GM18870 (cell line): ENCODE data around the gene MAML1.
A peak's percentile ranks its signal among the peaks of the same experiment; 100 is the strongest.

Experiments used
- ATAC-seq: cut with Tn5 transposase; IDR thresholded peaks from one replicate; pipeline ENCODE4 v1.9.1; 2021; ENCODE audit warnings: moderate library complexity; ENCODE audit not compliant: unreplicated experiment

MAML1 gene

DNA sequence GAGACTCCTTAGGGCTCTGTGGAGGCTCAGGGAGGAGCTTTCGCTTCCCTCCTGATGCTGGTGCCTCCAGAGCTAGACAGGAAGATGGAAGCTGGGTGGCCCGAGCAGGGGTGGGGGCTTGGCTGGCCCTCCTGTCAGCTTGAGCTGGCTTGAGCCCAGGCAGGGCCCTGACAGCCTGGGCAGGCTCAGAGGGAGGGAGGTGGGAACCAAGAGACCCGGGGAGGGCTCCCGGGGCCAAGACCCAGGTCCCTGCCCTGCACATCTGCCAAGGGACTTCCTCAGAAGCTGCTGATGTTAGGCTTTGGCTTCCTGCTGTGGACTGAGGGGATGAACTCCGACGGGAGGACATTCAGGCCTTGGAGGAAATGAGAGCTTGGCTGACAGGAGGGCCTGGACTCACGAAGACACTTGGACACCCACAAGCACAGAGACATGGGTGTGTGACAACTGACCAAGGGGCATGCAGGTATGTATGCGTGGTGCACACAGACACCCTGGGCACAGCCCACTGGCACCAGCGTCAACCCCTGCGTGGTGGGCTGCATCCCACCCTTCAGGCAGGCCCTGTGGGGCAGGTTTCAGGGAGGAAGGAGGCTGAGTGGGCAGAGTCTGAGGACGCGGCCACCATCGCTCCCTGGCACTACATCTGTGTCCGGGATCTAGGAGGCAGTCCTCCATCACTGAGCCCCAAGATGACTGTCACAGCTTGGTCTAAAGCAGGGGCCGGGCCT lies 59.4 kb downstream of the MAML1 start:
- no peak for ATAC-seq

DNA sequence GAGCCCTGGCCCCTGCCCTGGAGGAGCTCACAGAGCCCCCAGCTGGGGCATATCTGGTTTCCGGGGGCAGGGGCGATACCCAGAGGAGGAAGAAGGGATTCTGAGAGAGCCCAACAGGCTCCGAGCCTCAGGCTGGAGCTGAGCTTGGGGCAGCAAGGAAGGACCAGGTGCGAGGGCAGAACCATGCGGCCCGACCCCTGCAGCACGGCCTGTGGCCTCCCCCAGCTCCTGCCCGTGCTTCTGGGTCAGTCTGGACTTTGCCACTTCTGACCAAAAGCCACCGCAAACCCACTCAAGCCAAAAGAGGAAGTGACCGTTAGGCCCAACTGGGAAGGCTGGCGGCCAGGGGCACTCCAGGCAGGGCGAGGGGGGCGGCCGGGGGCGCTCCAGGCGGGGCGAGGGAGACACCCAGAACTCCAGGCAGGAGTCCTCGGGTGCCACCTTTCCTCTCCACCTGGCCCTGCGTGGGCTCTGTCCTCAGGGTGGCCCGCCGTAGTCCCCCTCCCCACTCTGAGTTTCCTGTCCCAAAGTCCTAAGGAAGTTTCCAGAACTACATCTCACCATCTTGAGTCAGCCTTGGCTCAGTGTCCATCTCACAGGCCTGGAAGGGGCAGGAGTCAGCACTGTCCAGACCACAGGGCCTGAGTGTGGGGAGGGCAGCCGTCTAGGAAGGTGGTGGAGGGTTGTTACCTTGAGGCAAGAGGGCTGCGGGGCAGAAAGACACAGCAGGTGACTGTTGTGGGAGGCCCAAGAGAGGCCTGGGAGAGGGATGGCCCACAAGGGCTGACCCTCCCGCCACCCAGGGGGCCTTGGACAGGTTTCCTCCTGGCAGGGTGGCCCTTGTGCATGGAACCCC lies 60.2 kb downstream of the MAML1 start:
- ATAC-seq: no peak

DNA sequence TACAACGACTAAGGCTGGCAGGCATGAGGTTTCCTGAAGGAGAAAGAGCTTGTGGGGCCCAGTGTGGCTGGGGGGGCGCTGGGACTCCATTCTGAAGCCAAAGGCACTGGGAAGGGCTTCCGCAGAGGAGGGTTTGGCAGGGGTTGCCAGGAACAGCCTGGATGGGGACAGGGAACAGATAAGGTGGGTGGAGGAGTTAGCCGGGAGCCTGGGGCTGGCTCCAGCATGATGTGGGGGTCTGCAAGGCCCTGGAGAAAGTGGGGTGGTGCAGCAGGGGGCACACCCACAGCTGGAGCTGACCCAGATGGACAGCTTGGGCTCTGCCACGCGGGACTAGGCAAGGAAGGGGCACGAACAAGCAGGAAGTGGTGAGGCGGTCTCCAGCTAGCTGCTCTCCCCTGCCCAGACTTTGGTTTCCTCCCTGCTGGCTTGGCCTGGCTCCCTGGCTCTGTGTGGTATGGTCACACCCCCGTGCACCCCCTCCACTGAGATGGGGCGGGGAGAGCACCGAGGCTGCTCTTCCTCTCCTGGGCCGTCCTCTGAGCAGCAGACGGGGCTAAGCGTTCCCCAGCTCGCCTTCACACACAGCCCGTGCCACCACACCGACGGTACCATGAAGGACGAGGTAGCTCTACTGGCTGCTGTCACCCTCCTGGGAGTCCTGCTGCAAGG lies 61.0 kb downstream of the MAML1 start, which contains the start of gene LTC4S:
Gene LTC4S, plus strand, starts transcription at position 519 of the 672 bp plus-strand sequence. Its CDS starts 95 bp downstream, at position 614.
- no peak for ATAC-seq

DNA sequence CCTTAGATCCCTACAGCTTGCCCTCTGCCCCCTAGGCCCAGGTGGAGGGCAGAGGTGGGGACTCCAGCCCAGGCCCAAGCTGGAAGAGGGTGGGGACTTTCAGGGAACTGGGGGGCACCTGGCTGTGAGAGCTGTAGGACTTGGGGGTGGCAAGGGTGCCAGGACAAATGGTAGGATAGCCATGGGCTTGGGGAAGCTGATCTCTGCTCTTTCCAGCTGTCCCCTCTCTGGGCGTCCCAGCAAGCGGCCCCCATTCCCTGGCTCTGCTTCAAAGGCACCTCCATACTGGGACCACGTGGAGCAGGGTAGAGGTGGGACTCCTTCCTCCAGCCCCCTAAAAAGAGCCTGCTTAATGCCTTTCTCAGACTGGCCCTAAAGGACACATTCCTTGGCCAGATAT lies 61.5 kb downstream of the MAML1 start:
- ATAC-seq: no peak

DNA sequence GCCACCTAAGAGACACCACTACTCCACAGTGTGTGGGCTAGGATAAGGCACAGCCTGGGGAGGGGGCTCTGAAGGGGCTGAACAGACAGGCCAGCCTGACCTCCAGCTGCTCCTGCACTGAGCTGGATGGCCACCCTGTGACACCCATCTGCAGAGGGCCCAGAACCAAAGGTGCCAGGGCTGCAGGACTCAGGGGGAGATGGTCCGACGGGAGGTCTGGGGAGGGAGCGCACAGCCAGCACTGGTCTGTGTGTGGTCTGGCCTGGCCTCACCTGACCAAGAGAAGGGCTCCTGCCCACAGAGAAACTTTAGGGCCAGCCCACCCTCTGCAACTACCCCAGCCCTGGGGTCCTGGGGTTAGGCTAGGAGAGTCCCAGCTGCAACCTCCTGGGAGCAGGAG lies 62.0 kb downstream of the MAML1 start:
- ATAC-seq: no peak

DNA sequence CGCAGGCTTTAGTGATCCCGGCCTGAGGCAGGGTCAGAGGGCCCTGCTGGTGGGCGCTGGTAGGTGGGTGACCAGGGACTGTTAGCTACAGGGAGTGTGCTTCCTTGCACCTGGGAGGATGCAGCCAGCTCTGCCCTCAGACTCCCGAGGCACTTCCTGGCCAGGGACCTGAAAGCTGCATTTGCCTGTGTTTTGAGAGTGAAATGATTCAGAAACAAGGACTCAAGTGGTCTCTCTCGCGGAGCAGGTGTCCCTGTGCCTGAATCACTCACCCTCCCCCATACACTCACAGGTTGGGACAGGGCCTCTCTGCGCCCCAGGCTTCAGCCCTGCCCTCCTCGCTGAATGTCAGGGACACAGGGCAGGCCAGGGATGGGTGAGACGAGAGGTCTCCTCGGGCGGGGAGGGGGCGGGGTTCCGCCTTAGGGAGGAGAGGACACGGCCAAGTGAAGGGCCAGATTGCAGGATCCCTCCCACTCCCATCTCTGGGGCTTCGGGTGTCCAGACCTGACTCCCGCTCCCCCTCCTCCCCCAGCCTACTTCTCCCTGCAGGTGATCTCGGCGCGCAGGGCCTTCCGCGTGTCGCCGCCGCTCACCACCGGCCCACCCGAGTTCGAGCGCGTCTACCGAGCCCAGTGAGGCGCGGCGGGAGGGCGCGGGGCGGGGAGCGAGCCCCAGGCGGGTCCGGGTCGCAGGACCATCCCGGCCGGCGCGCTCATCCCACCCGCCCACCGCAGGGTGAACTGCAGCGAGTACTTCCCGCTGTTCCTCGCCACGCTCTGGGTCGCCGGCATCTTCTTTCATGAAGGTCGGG lies 62.6 kb downstream of the MAML1 start:
- no peak for ATAC-seq

DNA sequence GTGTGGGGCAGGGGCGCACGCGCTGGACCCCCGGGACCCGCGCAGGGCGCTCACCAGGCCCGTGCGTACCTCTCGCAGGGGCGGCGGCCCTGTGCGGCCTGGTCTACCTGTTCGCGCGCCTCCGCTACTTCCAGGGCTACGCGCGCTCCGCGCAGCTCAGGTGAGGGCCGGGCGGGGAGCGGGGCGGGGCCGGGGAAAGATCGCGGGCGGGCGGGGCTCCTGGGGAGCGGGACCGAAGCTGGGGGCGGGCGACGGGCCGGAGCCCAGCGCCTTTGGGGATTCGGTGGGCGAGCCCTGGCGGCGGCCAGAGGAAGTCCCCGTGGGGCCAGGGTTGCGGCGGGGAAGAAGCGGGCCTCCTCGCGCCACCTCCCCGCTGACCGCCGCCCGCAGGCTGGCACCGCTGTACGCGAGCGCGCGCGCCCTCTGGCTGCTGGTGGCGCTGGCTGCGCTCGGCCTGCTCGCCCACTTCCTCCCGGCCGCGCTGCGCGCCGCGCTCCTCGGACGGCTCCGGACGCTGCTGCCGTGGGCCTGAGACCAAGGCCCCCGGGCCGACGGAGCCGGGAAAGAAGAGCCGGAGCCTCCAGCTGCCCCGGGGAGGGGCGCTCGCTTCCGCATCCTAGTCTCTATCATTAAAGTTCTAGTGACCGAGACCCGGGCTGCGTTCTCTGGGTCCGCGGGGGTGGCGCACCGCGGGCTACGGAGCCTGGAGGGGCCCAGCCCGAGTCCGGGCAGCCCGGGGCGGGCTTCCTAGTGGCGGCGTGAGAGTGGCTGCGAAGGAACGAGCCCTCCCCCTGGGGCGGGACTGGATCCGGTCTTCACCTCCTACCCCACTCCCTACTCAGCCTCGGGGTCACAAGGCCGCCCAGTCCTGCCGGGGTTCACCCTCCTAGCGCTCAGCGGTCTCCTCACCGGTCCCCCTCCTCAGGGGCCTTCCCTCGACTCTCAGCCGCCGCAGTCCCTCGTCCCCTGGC lies 63.5 kb downstream of the MAML1 start:
- ATAC-seq: peak; percentile 53

DNA sequence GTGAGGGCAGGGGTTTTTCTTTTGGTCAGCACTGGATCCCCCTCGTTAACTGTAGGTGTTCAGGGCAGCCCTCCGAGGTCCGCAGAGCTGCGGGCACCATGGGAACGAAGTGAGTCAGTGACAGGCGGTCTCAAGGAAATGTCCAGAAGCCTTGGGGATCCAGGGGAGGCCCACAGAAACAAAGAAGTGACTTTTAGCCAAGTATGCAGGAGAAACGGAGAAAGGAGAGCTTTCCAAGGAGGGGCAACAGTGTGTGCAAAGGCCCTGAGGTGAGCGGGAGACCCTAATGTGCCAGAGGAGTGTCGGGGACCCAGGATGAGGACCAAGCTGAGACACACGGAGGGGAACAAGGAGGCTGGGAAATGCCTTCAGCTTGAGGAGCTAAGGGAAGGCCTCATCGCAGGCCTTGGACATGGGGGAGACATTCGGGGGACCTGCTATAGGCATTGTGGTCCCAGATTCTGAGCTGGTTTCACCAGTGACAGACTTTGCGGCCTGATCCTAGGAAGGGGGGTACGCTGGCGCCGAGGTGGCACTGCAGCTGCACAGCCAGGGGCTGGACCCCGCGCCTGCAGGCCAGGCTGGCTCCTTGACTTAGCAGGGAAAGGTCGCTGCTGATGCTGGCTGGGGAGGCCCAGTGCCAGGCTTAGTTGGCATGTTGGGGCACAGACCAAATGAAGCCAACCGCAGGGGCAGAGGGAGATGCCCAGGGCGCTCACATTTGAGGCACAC lies 64.4 kb downstream of the MAML1 start:
- no peak for ATAC-seq

DNA sequence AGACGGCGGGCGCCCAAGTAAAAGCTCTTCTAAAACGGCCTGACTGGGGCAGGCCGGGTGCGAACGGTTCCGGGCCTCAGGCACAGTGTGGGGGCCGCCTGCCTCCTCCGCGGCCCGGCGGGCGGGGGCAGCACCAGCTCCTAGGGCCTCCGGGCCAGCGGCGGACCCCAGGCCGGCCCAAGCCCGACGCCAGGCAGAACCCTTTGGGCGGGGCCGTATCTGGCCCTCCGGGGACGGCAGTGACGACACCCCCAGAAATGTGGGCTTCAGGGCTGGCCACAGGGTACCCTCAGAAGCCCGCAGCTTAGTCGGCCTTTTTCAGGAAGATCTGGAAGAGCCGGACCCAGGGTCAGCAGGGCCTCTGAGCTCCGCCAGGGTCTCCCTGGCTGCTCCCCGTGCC lies 65.1 kb downstream of the MAML1 start:
- ATAC-seq: no peak

DNA sequence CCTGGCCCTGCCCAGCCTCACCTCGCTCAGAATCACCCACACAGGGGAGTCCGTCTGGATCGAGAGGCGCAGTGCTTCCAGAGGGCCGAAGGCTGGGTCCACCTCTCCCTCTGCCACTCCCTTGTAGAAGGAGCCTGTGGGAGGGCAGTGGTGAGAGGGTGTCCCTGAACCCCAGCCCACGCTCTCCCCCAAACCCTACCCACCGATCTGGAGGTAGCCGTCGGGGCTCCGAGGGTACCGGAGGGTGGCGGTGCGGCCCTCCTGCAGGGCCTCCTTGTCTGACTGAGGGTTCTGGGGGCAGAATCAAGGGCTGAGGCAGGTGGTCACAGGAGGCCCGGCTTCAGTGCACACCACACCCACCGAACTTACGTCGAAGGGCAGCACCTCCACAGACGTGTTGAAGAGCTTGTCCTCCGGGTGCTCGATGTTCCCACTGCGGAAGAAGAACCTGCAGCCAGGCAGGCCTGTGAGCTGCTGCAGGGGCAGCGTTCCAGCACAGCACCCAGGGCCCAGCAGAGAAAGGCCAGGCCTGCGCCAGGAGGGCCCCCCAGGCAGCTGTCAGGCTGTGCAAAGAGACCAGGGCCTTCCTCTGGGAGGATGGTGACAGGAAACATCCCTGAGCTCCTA lies 65.6 kb downstream of the MAML1 start:
- no peak for ATAC-seq

DNA sequence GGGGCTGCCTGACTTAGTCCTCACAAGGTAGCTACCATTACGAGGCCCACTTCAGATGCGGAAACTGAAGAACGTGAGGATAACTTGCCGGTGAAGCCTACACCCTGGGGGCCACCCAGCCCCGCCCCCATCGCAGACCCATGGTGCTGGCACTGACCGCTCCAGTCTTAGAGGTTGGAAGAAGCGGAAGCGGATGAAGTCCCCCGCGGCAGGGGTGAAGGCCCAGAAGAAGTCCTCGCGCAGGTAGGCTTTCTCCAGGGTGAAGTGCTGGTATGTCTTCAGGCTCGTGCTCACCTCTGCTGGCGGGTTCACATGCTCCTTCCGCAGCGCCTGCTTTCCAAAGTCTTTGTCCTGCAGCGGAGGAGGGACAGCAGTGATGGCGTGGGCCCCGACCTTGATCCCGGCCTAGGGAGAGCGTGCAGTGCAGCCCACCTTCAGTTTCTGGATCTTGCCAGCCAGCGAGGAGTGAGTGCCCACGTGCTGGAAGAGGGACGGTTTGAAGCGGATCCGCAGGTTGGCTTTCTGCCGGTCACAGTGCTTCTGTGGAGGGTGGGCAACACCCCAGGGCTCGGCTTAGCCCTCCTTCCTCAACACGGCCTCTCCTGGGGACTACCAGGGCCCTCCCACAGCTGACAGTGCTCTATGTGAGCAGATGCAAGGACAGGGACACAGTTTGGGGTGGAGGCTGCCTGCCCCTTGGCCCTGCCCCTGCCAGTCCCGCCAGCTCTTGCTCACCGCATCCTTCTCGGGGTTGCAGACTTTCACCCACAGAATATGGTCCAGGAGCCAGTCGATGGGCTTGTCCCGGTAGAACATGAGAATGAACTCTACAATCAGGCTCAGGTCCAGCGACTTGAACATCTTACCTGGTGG lies 66.4 kb downstream of the MAML1 start:
- ATAC-seq: no peak

DNA sequence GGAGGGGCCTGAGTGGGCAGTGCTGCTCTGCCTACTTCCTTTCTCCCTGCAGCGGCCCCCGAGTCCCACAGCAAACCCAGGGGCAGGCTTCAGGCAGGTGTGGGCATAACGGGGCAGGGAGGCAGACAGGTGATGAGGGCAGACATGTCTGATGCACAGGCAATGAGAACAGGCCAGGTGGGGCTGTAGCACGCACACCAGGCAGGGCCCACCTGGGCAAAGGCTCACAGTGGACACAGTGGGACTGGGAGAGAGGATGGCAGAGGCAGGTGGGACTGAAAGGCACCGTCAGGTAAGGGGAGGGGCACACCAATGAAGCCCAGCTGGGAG lies 67.0 kb downstream of the MAML1 start:
- no peak for ATAC-seq

DNA sequence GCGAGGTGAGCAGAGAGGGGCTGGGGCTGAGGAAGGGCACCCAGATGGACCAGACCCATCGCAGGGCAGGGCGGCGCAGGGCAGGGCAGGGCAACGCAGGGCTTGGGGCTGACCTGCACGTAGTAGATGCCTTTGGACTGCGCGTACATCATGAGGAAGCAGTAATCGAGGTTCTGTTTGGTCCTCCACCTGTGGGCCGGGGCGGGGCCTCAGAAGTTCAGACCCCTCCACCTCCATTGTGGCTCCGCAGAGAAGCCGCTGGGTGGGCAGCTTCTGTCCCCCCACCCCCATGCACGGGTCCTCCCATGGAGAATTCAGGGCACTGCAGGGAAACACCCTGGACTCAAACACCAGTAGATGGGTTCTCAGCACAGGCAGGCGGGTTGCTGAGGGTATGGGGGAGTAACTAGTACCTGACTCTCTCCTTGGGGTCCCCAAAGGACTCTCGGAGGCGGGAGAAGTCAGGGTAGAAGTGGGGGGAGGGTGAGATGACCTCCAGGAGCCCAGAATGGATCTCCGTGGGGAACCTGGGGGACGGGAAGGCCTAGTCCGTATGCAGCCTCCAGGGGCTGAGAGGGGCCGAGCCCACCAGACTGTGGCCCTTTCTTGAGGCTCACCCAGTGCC lies 67.6 kb downstream of the MAML1 start:
- no peak for ATAC-seq

DNA sequence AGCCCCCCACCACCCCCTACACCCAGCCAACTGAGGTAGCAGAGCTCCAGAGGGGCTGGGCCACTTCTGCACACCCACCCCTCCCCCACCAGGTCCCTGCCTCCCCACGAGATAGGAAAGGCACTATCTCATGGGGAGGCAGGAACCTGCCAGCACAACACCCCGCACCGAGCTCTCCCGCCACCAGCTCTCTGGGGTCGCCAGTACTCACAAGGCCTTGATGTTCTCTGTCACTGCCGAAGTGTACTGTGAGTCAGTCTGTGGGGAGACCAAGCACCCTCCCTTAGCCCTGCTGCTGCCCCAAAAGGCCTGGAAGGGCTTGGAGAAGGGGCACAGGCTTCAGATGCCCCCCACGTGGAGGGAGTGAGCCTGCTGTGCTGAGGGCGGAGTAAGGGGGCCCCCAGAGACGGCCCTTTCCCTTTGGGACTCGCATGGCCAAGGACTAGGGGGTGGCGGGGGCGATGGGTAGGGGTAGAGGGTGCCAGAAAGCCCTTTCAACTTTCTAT lies 68.1 kb downstream of the MAML1 start:
- no peak for ATAC-seq

DNA sequence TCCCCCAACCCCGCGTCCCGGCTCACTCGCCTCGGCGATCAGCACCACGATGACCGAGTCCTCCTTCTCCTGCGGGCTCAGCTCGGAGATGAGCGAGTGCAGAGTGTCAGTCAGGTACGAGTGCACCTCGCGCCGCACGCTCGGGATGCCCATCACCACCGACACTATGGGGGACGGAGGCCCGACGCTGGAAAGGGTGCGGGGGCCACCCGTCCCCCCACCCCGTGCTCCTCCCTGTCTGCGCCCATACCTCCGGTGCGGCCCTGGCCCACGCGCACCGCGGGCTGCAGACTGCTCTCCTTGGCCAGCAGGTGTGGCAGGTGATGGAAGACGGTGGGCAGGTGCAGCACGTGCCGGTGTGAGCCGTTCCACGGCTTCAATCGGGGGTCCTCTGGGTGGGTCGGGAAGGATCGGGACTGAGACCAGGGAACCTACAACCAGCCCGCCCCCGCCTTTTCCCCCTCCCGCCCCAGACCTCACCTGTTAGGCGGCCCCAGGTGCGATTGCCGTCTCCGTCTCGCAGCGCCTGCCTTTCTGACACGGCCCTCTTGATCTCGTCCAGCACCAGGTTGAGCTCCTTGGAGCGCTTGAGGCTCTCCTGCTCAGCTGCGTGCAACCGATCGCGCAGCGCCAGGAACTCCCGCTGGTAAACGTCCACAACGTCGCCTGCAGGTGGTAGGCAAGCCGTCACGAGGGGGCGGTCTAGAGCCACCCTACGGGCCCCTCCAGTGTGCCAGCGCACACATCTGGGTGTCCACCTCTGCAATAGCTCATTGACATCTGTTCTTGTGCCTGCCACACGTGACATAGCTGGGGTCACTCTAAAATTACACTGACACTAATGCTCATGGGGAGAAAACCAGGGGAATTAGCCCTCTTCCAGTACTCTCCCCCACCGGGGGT lies 68.9 kb downstream of the MAML1 start:
- no peak for ATAC-seq
